ENCODE measurements around the gene ERV3-1. TPM values are rescaled to one million over a fixed set of nuclear protein-coding genes. Genes with fewer than 3 reads are reported as not detected.

The ERV3-1 gene
- polyA plus RNA-seq, 1 donor from 2014 or later: 13.9 TPM

Other genes starting within 250 kb of the ERV3-1 start
- 16.0 TPM for gene ZNF138, start 212.3 kb downstream of the ERV3-1 start, polyA plus RNA-seq
- 7.8 TPM for gene ZNF273, start 103.4 kb downstream of the ERV3-1 start, polyA plus RNA-seq
- gene ZNF117, start 15.7 kb downstream of the ERV3-1 start, polyA plus RNA-seq: 2.4 TPM

All from IgD-negative memory B cell (primary cell).